Tibial nerve (tissue), 4 donors: ENCODE results near the gene ZNF836. TPM values are rescaled to one million over a fixed set of nuclear protein-coding genes. Genes with fewer than 3 reads are reported as not detected.

Experiments
- DNase-seq, 2 donors: peaks; one replicate each; pipeline ENCODE4 v3.0.0-alpha.2; 2019; ENCODE audit warnings: low spot score in 2 of 2
- H3K27ac ChIP-seq, 4 donors: fragments of 200-600 bp; sonication (generic) in 3 of 4; one replicate each; pipeline ENCODE4 v1.5.1; 2017 to 2019; ENCODE audit warnings: mild to moderate bottlenecking in 1 of 4
- H3K27me3 ChIP-seq, 2 donors: fragments of 200-600 bp; sonication (generic) in 1 of 2; one replicate each; pipeline versions ENCODE4 v1.5.1 to v1.6.0; 2017 to 2019
- H3K36me3 ChIP-seq, 3 donors: fragments of 200-600 bp; sonication (generic); one replicate each; pipeline ENCODE4 v1.5.1; 2018 to 2019
- H3K4me1 ChIP-seq, 4 donors: fragments of 200-600 bp; sonication (generic) in 3 of 4; one replicate each; pipeline ENCODE4 v1.5.1; 2017 to 2019
- H3K4me3 ChIP-seq, 4 donors: fragments of 200-600 bp; sonication (generic) in 3 of 4; one replicate each; pipeline ENCODE4 v1.5.1; 2017 to 2019; ENCODE audit warnings: mild to moderate bottlenecking in 1 of 4, moderate library complexity in 1 of 4
- H3K9me3 ChIP-seq, 4 donors: fragments of 200-600 bp; sonication (generic) in 3 of 4; one replicate each; pipeline ENCODE4 v1.5.1; 2017 to 2019
- CTCF ChIP-seq, 5 experiments: fragments of 200-600 bp in 3 of 5; fragments of 450-650 bp in 2 of 5; sonication (generic) in 3 of 5; IDR thresholded peaks; one replicate each; pipeline ENCODE4 v1.5.1; 2016 to 2019; ENCODE audit warnings: antibody characterized with exemption in 5 of 5, mild to moderate bottlenecking in 3 of 5, moderate library complexity in 2 of 5
- EP300 ChIP-seq, 2 donors: sonication (generic); formaldehyde crosslinking; IDR thresholded peaks; one replicate each; pipeline ENCODE4 v1.6.1; 2017; ENCODE audit warnings: antibody characterized with exemption in 2 of 2, mild to moderate bottlenecking in 1 of 2
- POLR2A ChIP-seq, 2 donors: fragments of 450-650 bp; IDR thresholded peaks; one replicate each; pipeline ENCODE4 v1.6.1; 2017; ENCODE audit warnings: antibody characterized with exemption in 2 of 2, mild to moderate bottlenecking in 2 of 2, moderate library complexity in 2 of 2
- WGBS, 2 donors: methylation state at CpG; one replicate each; pipeline ENCODE4 v1.1.5; 2018; 5-methylcytosine and 5-hydroxymethylcytosine counted together
- total RNA-seq, 4 donors: library from RNA; depleted of rRNA; stranded (reverse); fragments of >200 nt; gene quantifications; one replicate each; pipeline ENCODE4 v1.1.0, GENCODE V29; 2016

Gene ZNF836
- total RNA-seq, 4 donors from 2014 or later, result 7.1 to 17.1 (median 9.8) TPM

- H3K27ac ChIP-seq, result no peak overlapping the region
Observed at GRCh38 chr19:52187407-52187806, 16.0 kb upstream of the ZNF836 start.

GRCh38 chr19:52176574-52176973, 5.2 kb upstream of the ZNF836 start:
- H3K9me3 ChIP-seq, result no peaks in the 10 kb centered on the region
- H3K27ac ChIP-seq, result no peak overlapping the region
- H3K4me1 ChIP-seq, result peaks cover 0 to 7% (median 3%) of the 10 kb centered on the region in 4 donors
- H3K27me3 ChIP-seq, result no peaks in the 10 kb centered on the region
- TF ChIP-seq CTCF (IDR thresholded peaks at IDR 0.05) (no peak), EP300 (IDR thresholded peaks at IDR 0.05) (no peak), POLR2A (IDR thresholded peaks at IDR 0.05) (no peak)
- 83 to 86% methylated on average over 10 of the region's 10 CpGs for WGBS, 2 donors
- DNase-seq, result no peak
- no peaks in the 10 kb centered on the region for H3K36me3 ChIP-seq
- H3K4me3 ChIP-seq, result no peak overlapping the region

More at GRCh38 chr19:52187407-52187806, 16.0 kb upstream of the ZNF836 start:
- Histone ChIP-seq H3K4me1 (peaks cover 0 to 28% (median 23%) of the 10 kb centered on the region in 4 donors), H3K27me3 (no peaks in the 10 kb centered on the region), H3K9me3 (no peaks in the 10 kb centered on the region), H3K36me3 (no peaks in the 10 kb centered on the region), H3K4me3 (no peak overlapping the region)
- DNase-seq, result no peak
- 89 to 100% methylated on average over 1 of the region's 1 CpG for WGBS, 2 donors
- TF ChIP-seq CTCF (IDR thresholded peaks at IDR 0.05), result no peak
- no peak for TF ChIP-seq POLR2A (IDR thresholded peaks at IDR 0.05)
- no peak for TF ChIP-seq EP300 (IDR thresholded peaks at IDR 0.05)

GRCh38 chr19:52172347-52172746, 926 bp upstream of the ZNF836 start:
- Histone ChIP-seq H3K9me3 (no peaks in the 10 kb centered on the region), H3K4me1 (peaks cover 0 to 22% (median 8%) of the 10 kb centered on the region in 4 donors), H3K27me3 (no peaks in the 10 kb centered on the region), H3K4me3 (peak overlapping the region in 1 of 4 donors; percentile 83), H3K36me3 (peaks cover 0 to 23% (median 4%) of the 10 kb centered on the region in 3 donors), H3K27ac (peak overlapping the region in 2 of 4 donors; percentile 87 to 92)
- 100% methylated on average over 1 of the region's 1 CpG for WGBS, 2 donors
- DNase-seq, result no peak
- no peak for TF ChIP-seq CTCF (IDR thresholded peaks at IDR 0.05)
- TF ChIP-seq POLR2A (IDR thresholded peaks at IDR 0.05), result no peak
- TF ChIP-seq EP300 (IDR thresholded peaks at IDR 0.05), result no peak

- TF ChIP-seq EP300 (IDR thresholded peaks at IDR 0.05) (no peak), POLR2A (IDR thresholded peaks at IDR 0.05) (no peak), CTCF (IDR thresholded peaks at IDR 0.05) (no peak)
- Histone ChIP-seq H3K27ac (peak overlapping the region; percentile 80 to 92 (median 85)), H3K4me3 (peak overlapping the region; percentile 64 to 83 (median 68)), H3K9me3 (no peaks in the 10 kb centered on the region), H3K27me3 (no peaks in the 10 kb centered on the region), H3K4me1 (peaks cover 0 to 22% (median 8%) of the 10 kb centered on the region in 4 donors), H3K36me3 (peaks cover 0 to 37% (median 4%) of the 10 kb centered on the region in 3 donors)
- 0 to 1% methylated on average over 21 to 22 of the region's 22 CpGs for WGBS, 2 donors
- no peak for DNase-seq
Observed at GRCh38 chr19:52170863-52171320, 529 bp downstream of the ZNF836 start.

- 3 to 5% methylated on average over 5 of the region's 5 CpGs for WGBS, 2 donors
- peaks cover 0 to 22% (median 8%) of the 10 kb centered on the region in 4 donors for H3K4me1 ChIP-seq
- H3K36me3 ChIP-seq, result peaks cover 0 to 43% (median 4%) of the 10 kb centered on the region in 3 donors
- no peak for DNase-seq
- no peaks in the 10 kb centered on the region for H3K27me3 ChIP-seq
- no peaks in the 10 kb centered on the region for H3K9me3 ChIP-seq
- no peak for TF ChIP-seq CTCF (IDR thresholded peaks at IDR 0.05)
- peak overlapping the region in 3 of 4 donors; percentile 80 to 92 (median 87) for H3K27ac ChIP-seq
- peak overlapping the region; percentile 64 to 83 (median 68) for H3K4me3 ChIP-seq
Observed at GRCh38 chr19:52170304-52170703, 1.1 kb downstream of the ZNF836 start.
